Loucy (cell line): ENCODE measurements around the gene LCN12.
A peak's percentile ranks its signal among the peaks of the same experiment; 100 is the strongest.

Source experiments
- H2AFZ ChIP-seq: fragments of 200-600 bp; sonication (generic); 2 replicates; pipeline ENCODE4 v1.6.0; 2016; ENCODE audit warnings: antibody characterized with exemption, mild to moderate bottlenecking, low read length, moderate library complexity
- H3F3A ChIP-seq: fragments of 200-600 bp; 2 replicates; pipeline ENCODE4 v1.6.0; 2016; ENCODE audit warnings: antibody characterized with exemption, low read depth, mild to moderate bottlenecking
- H3K27me3 ChIP-seq: fragments of 200-600 bp; sonication (generic); 2 replicates; pipeline ENCODE4 v1.6.1; 2014; ENCODE audit warnings: low read length, mild to moderate bottlenecking; ENCODE audit not compliant: insufficient read depth, poor library complexity, severe bottlenecking
- H3K36me3 ChIP-seq: fragments of 200-600 bp; sonication (generic); 2 replicates; pipeline ENCODE4 v1.6.1; 2016; ENCODE audit warnings: low read length; ENCODE audit not compliant: insufficient read depth
- H3K4me1 ChIP-seq: fragments of 200-600 bp; sonication (generic); 2 replicates; pipeline ENCODE4 v1.5.1; 2014; ENCODE audit warnings: low read length, mild to moderate bottlenecking; ENCODE audit not compliant: insufficient read depth, poor library complexity, severe bottlenecking
- H3K4me2 ChIP-seq: fragments of 200-600 bp; sonication (generic); 2 replicates; pipeline ENCODE4 v1.6.0; 2014; ENCODE audit warnings: antibody characterized with exemption, low read length, low read depth, mild to moderate bottlenecking; ENCODE audit not compliant: poor library complexity, severe bottlenecking
- H3K4me3 ChIP-seq: fragments of 200-600 bp; sonication (generic); 2 replicates; pipeline ENCODE4 v1.5.1; 2014; ENCODE audit warnings: low read length, mild to moderate bottlenecking, mixed read lengths; ENCODE audit not compliant: poor library complexity, severe bottlenecking
- H3K79me2 ChIP-seq: fragments of 200-600 bp; sonication (generic); 2 replicates; pipeline ENCODE4 v1.6.1; 2014; ENCODE audit warnings: low read length; ENCODE audit not compliant: insufficient read depth
- H3K9ac ChIP-seq: fragments of 200-600 bp; sonication (generic); 2 replicates; pipeline ENCODE4 v1.6.0; 2014; ENCODE audit warnings: mild to moderate bottlenecking, low read depth, low read length, moderate library complexity; ENCODE audit not compliant: poor library complexity, severe bottlenecking
- H3K9me2 ChIP-seq: fragments of 200-600 bp; sonication (generic); replicated peaks from 2 replicates; pipeline ENCODE4 v1.6.1; 2016; ENCODE audit warnings: low read depth, low read length, mixed read lengths
- H3K9me3 ChIP-seq: fragments of 200-600 bp; sonication (generic); 2 replicates; pipeline ENCODE4 v1.6.1; 2014; ENCODE audit warnings: mild to moderate bottlenecking, antibody characterized with exemption, low read length, low read depth; ENCODE audit not compliant: insufficient read depth
- H4K20me1 ChIP-seq: fragments of 200-600 bp; sonication (generic); 2 replicates; pipeline ENCODE4 v1.6.0; 2014; ENCODE audit warnings: antibody characterized with exemption, low read length, mild to moderate bottlenecking; ENCODE audit not compliant: insufficient read depth, poor library complexity, severe bottlenecking
- CTCF ChIP-seq: fragments of 200-600 bp; sonication (generic); conservative IDR thresholded peaks from 2 replicates; pipeline ENCODE4 v1.5.1; 2014; ENCODE audit warnings: mild to moderate bottlenecking, antibody characterized with exemption, low read length
- EZH2phosphoT487 ChIP-seq: fragments of 200-600 bp; IDR thresholded peaks from 2 replicates; pipeline ENCODE4 v1.6.1; 2018; ENCODE audit warnings: antibody characterized with exemption, mild to moderate bottlenecking, moderate library complexity, borderline replicate concordance

Gene LCN12

GRCh38 chr9:136941231-136942111 is 10.6 kb upstream of the LCN12 start:
- Histone ChIP-seq H3K79me2 (peaks cover 26% of the 10 kb centered on the region), H3K9me3 (no peaks in the 10 kb centered on the region), H3K36me3 (peaks cover 24% of the 10 kb centered on the region; the same call in 1 of the 2 replicates), H3K4me1 (peaks cover 12% of the 10 kb centered on the region), H3F3A (no peaks in the 10 kb centered on the region), H3K9me2 (no peaks in the 10 kb centered on the region), H3K4me3 (no peak overlapping the region), H3K4me2 (no peak overlapping the region), H3K9ac (no peak overlapping the region), H4K20me1 (peaks cover 29% of the 10 kb centered on the region), H3K27me3 (no peaks in the 10 kb centered on the region), H2AFZ (no peak overlapping the region)
- TF ChIP-seq EZH2phosphoT487 (no peak), CTCF (no peak)

- Histone ChIP-seq H3K9ac (no peak overlapping the region), H3K4me3 (peak overlapping the region; percentile 98)
Observed at GRCh38 chr9:136942112-136942880, 9.8 kb upstream of the LCN12 start.

GRCh38 chr9:136942881-136943230 is 9.2 kb upstream of the LCN12 start:
- H3K4me2 ChIP-seq, result peak overlapping the region; percentile 94
- peak overlapping the region; percentile 95 for H3K9ac ChIP-seq
- H3K4me3 ChIP-seq, result peak overlapping the region; percentile 98
- H3K9me2 ChIP-seq, result no peaks in the 10 kb centered on the region
- H2AFZ ChIP-seq, result no peak overlapping the region
- TF ChIP-seq CTCF, result no peak
- no peak for TF ChIP-seq EZH2phosphoT487
- no peaks in the 10 kb centered on the region for H3K27me3 ChIP-seq
- H3K9me3 ChIP-seq, result no peaks in the 10 kb centered on the region
- H3F3A ChIP-seq, result no peaks in the 10 kb centered on the region
- peaks cover 29% of the 10 kb centered on the region for H4K20me1 ChIP-seq
- H3K79me2 ChIP-seq, result peaks cover 26% of the 10 kb centered on the region
- H3K36me3 ChIP-seq, result peaks cover 24% of the 10 kb centered on the region; the same call in 1 of the 2 replicates
- peaks cover 12% of the 10 kb centered on the region for H3K4me1 ChIP-seq

More at GRCh38 chr9:136942112-136942880, 9.8 kb upstream of the LCN12 start:
- Histone ChIP-seq H3K9me3 (no peaks in the 10 kb centered on the region), H3K4me1 (peaks cover 12% of the 10 kb centered on the region), H2AFZ (no peak overlapping the region), H3K9me2 (no peaks in the 10 kb centered on the region), H3K79me2 (peaks cover 26% of the 10 kb centered on the region), H3K36me3 (peaks cover 24% of the 10 kb centered on the region; the same call in 1 of the 2 replicates), H3F3A (no peaks in the 10 kb centered on the region), H3K27me3 (no peaks in the 10 kb centered on the region), H4K20me1 (peaks cover 29% of the 10 kb centered on the region), H3K4me2 (peak overlapping the region; percentile 94)
- no peak for TF ChIP-seq CTCF
- TF ChIP-seq EZH2phosphoT487, result no peak
